SK-N-SH treated with all-trans-retinoic acid at 6 μM for 48 hours (cell line): ENCODE data around the gene CUL1.

Experiments
- ATAC-seq: fragments of 200-7000 bp; cut with Tn5 transposase; 3 replicates; pipeline ENCODE4 v1.9.1; 2020; ENCODE audit warnings: mild to moderate bottlenecking, moderate library complexity
- ARNTL ChIP-seq: fragments of 450-650 bp; formaldehyde crosslinking; IDR thresholded peaks from 2 replicates; pipeline ENCODE4 v1.5.0; 2020; ENCODE audit warnings: low read depth, mild to moderate bottlenecking, moderate library complexity, borderline replicate concordance
- BACH2 ChIP-seq: fragments of 250-450 bp; sonication (Bioruptor Pico); IDR thresholded peaks from 2 replicates; pipeline ENCODE4 v1.9.0; 2021; ENCODE audit warnings: mild to moderate bottlenecking, borderline replicate concordance
- CREB5 ChIP-seq: fragments of 250-450 bp; sonication (Bioruptor Pico); IDR thresholded peaks from 2 replicates; pipeline ENCODE4 v1.5.1; 2020; ENCODE audit warnings: low read depth, mild to moderate bottlenecking, moderate library complexity
- CSDC2 ChIP-seq: fragments of 250-450 bp; sonication (Bioruptor Pico); IDR thresholded peaks from 2 replicates; pipeline ENCODE4 v1.5.0; 2020; ENCODE audit warnings: mild to moderate bottlenecking, moderate library complexity
- CSRNP3 ChIP-seq: fragments of 250-450 bp; sonication (Bioruptor Pico); IDR thresholded peaks from 2 replicates; pipeline ENCODE4 v1.5.1; 2021; ENCODE audit warnings: mild to moderate bottlenecking, moderate library complexity
- ESRRG ChIP-seq: fragments of 250-450 bp; sonication (Bioruptor Pico); IDR thresholded peaks from 2 replicates; pipeline ENCODE4 v1.6.1; 2021; ENCODE audit warnings: mild to moderate bottlenecking
- GLIS3 ChIP-seq: fragments of 250-450 bp; sonication (Bioruptor Pico); IDR thresholded peaks from 2 replicates; pipeline ENCODE4 v1.5.0; 2020; ENCODE audit warnings: mild to moderate bottlenecking, moderate library complexity
- ISL1 ChIP-seq: fragments of 250-450 bp; sonication (Bioruptor Pico); IDR thresholded peaks from 2 replicates; pipeline ENCODE4 v2.1.2; 2022; ENCODE audit warnings: mild to moderate bottlenecking, moderate library complexity
- OSR1 ChIP-seq: fragments of 250-450 bp; sonication (Bioruptor Pico); IDR thresholded peaks from 2 replicates; pipeline ENCODE4 v1.8.0; 2022; ENCODE audit warnings: moderate library complexity, mild to moderate bottlenecking, inconsistent platforms
- PATZ1 ChIP-seq: fragments of 250-450 bp; sonication (Bioruptor Pico); IDR thresholded peaks from 2 replicates; pipeline ENCODE4 v1.8.0; 2020; ENCODE audit warnings: mild to moderate bottlenecking, moderate library complexity, borderline replicate concordance
- POU6F1 ChIP-seq: fragments of 250-450 bp; sonication (Bioruptor Pico); IDR thresholded peaks from 2 replicates; pipeline ENCODE4 v1.8.0; 2021; ENCODE audit warnings: low read depth, mild to moderate bottlenecking, moderate library complexity, borderline replicate concordance
- PPARA ChIP-seq: fragments of 250-450 bp; sonication (Bioruptor Pico); IDR thresholded peaks from 2 replicates; pipeline ENCODE4 v1.5.0; 2020; ENCODE audit warnings: mild to moderate bottlenecking, borderline replicate concordance
- RARB ChIP-seq: fragments of 250-450 bp; sonication (Bioruptor Pico); IDR thresholded peaks from 2 replicates; pipeline ENCODE4 v1.8.0; 2021; ENCODE audit warnings: mild to moderate bottlenecking, moderate library complexity
- SNAI2 ChIP-seq: fragments of 250-450 bp; sonication (Bioruptor Pico); IDR thresholded peaks from 2 replicates; pipeline ENCODE4 v1.5.0; 2020; ENCODE audit warnings: mild to moderate bottlenecking, moderate library complexity
- TCF4 ChIP-seq: fragments of 250-450 bp; sonication (Bioruptor Pico); IDR thresholded peaks from 2 replicates; pipeline ENCODE4 v1.8.0; 2021; ENCODE audit warnings: mild to moderate bottlenecking, moderate library complexity, borderline replicate concordance
- TOX ChIP-seq: fragments of 250-450 bp; sonication (Bioruptor Pico); IDR thresholded peaks from 2 replicates; pipeline ENCODE4 v1.8.0; 2021; ENCODE audit warnings: mild to moderate bottlenecking, moderate library complexity, borderline replicate concordance
- TSHZ2 ChIP-seq: fragments of 250-450 bp; sonication (Bioruptor Pico); IDR thresholded peaks from 2 replicates; pipeline ENCODE4 v1.5.0; 2020; ENCODE audit warnings: mild to moderate bottlenecking, moderate library complexity
- ZFP3 ChIP-seq: fragments of 250-450 bp; sonication (Bioruptor Pico); IDR thresholded peaks from 2 replicates; pipeline ENCODE4 v1.5.0; 2020; ENCODE audit warnings: mild to moderate bottlenecking, moderate library complexity
- ZFP30 ChIP-seq: fragments of 450-650 bp; formaldehyde crosslinking; IDR thresholded peaks from 2 replicates; pipeline ENCODE4 v1.5.0; 2022; ENCODE audit warnings: mild to moderate bottlenecking, moderate library complexity
- ZNF565 ChIP-seq: fragments of 450-650 bp; formaldehyde crosslinking; conservative IDR thresholded peaks from 2 replicates; pipeline ENCODE4 v1.5.0; 2020; ENCODE audit warnings: low read depth, mild to moderate bottlenecking, moderate library complexity

CUL1 gene

GRCh38 chr7:148830897-148831692 lies 132.4 kb downstream of the CUL1 start (continued):
- TF ChIP-seq CSDC2 (CRISPR knock-in tag), result no peak
- TF ChIP-seq TOX (CRISPR knock-in tag), result no peak
- TF ChIP-seq POU6F1 (CRISPR knock-in tag), result no peak
- no peak for TF ChIP-seq ZFP3 (CRISPR knock-in tag)
- no peak for TF ChIP-seq ZNF565 (CRISPR knock-in tag)
- TF ChIP-seq CREB5 (CRISPR knock-in tag), result no peak
- TF ChIP-seq BACH2 (CRISPR knock-in tag), result no peak

GRCh38 chr7:148831782-148832181 lies 133.1 kb downstream of the CUL1 start:
- no peak for TF ChIP-seq PPARA (CRISPR knock-in tag)
- no peak for TF ChIP-seq TCF4
- TF ChIP-seq ZNF565 (CRISPR knock-in tag), result no peak
- no peak for ATAC-seq

- ATAC-seq, result no peak
- no peak for TF ChIP-seq PATZ1 (CRISPR knock-in tag)
- no peak for TF ChIP-seq PPARA (CRISPR knock-in tag)
- no peak for TF ChIP-seq TOX (CRISPR knock-in tag)
- TF ChIP-seq ZFP30, result no peak
- TF ChIP-seq ZNF565 (CRISPR knock-in tag), result no peak
- no peak for TF ChIP-seq ESRRG (CRISPR knock-in tag)
- TF ChIP-seq BACH2 (CRISPR knock-in tag), result no peak
- no peak for TF ChIP-seq RARB (CRISPR knock-in tag)
- no peak for TF ChIP-seq CSDC2 (CRISPR knock-in tag)
- TF ChIP-seq CREB5 (CRISPR knock-in tag), result no peak
- TF ChIP-seq OSR1, result no peak
- no peak for TF ChIP-seq ARNTL (CRISPR knock-in tag)
- no peak for TF ChIP-seq GLIS3 (CRISPR knock-in tag)
- no peak for TF ChIP-seq TCF4
- TF ChIP-seq POU6F1 (CRISPR knock-in tag), result no peak
- TF ChIP-seq TSHZ2 (CRISPR knock-in tag), result no peak
- no peak for TF ChIP-seq SNAI2 (CRISPR knock-in tag)
- TF ChIP-seq ISL1 (CRISPR knock-in tag), result no peak
- no peak for TF ChIP-seq CSRNP3 (CRISPR knock-in tag)
Measured at GRCh38 chr7:148834605-148835004, 135.9 kb downstream of the CUL1 start.
